NOMO-1 treated with dmso at 0.1 percent for 144 hours (cell line): ENCODE results near the gene CXXC5.
"Not testable (repeated sequence)": the region's sequence is repeated elsewhere in the genome, so short reads cannot be mapped to it uniquely, and the experiment has no call there.

Source experiments
- DNase-seq: peaks from one replicate; lab custom pipeline; 2025; ENCODE audit not compliant: unreplicated experiment; lab: John Stamatoyannopoulos, UW

The CXXC5 gene

DNA sequence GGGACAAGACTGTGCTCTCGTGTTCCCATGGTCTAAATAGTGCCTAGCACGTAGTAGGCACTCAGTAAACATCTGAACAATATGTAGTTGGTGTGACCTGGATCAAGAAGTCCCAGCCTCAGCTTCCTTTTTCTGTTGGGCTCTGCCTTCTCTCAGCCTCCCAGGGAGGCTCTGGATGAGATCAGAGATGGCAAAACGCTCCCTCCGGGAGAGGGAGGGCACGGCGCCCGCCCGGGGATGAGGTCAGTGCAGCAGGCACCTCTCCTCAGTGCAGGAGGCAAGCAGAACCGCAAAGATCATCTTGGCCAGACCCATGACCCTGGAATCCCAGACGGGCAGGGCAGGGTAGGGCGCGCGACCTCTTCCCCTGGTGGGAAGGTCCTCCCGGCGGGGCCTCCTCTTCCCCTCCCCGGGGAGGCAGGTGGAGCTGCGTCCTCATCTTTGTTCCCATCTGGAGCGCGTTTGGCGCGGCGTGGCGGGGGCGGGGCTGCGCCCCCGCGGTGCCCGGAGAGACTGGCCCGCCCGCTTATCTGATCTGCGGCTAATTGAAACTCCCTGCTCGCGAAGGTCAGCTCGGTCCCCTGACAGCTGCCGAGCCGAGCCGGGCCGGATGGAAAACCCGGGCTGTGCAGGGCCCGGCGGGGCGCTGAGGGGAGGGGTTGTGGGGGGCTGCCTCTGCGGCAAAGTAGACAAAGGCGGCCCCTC is 60.9 kb downstream of the CXXC5 start:
- no peak for DNase-seq

- DNase-seq = no peak
These were observed 61.6 kb downstream of the CXXC5 start for GRCh38 chr5:139709582-139710318.

DNA sequence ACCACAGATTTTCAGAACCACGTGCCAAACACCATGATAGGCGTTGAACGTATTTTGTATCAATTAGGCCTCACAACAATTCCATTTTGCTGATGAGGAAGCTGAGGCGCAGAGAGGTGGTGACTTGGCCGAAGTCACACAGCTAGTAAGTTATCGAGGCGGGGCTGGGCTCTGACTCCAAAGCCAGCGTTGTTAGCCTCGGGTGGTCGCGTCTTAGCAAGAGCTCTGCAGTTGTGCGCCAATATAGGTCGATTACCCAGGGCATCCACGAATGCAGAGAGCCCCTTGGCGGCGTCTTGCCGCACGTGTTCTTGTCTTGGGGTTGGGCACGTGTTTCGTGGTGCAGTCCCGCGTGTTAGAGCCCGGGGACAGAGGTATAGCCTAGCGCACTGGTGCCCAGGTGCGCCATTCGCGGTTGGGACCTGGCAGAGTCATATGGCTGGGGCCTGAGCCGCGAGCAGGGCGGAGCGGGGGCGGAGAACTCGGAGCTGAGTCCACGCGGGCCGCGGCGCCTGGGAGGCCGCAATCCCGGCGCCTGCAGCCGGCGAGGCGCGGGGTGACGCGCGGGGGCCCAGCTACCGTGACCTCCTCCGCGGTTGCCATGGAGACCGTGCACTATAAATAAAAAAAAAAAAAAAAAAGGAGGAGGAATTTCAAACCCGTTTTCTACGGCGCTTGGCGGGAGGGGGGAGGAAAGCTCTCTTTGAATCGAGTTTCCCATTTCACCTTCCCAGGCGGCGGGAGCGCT is 62.3 kb downstream of the CXXC5 start:
- DNase-seq = no peak

- no peak for DNase-seq
These were observed 63.1 kb downstream of the CXXC5 start for GRCh38 chr5:139711067-139711905.

DNA sequence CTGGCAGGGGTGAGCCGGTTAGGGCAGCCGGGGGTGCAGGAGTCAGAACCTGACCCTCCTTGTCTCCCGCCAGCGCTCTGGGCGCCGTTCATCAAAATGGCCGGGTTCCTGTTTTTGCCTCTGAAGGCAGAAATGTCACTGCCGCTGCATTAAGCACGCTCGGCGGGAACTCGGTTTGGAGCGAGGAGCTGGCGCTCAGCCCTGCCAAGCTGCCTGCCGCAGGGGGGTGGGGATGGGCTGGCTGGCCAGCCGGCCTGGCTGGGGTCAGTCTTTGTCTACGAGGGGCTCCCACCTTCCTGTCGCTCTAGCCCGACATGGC is 63.7 kb downstream of the CXXC5 start:
- peak; percentile 27 for DNase-seq

- DNase-seq = no peak
These were observed 64.3 kb downstream of the CXXC5 start for GRCh38 chr5:139712412-139712811.

DNA sequence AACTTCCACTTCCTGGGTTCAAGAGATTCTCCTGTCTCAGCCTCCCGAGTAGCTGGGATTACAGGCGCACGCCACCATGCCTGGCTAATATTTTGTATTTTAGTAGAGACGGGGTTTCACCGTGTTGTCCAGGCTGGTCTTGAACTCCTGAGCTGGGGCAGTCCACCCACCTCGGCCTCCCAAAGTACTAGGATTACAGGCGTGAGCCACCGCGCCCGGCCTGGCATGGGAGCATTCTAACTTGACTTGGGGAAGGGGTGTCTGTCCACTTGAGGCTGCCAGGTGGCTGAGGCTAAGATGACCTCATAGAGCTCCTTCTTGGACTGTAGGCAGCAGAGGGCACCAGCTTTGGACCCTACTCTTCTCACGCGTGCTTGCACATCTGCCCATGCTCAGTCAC is 65.7 kb downstream of the CXXC5 start:
- not testable (repeated sequence) for DNase-seq

DNA sequence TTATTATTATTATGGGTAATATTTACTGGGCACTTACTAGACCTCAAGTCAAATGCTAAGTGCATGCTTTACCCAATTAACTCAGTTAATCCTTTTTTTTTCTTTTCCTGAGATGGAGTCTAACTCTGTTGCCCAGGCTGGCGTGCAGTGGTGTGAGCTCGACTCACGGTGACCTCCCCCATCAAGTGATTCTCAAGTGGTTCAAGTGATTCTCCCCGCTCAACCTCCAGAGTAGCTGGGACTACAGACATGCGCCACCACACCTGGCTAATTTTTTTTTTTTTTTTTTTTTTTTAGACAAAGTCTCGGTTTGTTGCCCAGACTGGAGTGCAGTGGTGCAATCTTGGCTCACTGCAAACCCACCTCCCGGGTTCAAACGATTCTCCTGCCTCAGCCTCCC is 69.1 kb downstream of the CXXC5 start:
- no peak for DNase-seq

DNA sequence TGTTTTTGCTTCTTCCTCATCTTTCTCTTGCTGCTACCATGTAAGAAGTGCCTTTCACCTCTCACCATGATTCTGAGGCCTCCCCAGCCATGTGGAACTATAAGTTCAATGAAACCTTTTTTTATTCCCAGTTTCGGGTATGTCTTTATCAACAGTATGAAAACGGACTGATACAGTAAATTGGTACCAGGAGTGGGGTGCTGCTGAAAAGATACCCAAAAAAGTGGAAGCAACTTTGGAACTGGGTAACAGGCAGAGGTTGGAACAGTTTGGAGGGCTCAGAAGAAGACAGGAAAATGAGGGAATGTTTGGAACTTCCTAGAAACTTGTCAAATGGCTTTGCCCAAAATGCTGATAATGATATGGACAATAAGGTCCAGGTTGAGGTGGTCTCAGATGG is 70.3 kb downstream of the CXXC5 start:
- not testable (repeated sequence) for DNase-seq

GRCh38 chr5:139719970-139720369 is 71.8 kb downstream of the CXXC5 start:
- DNase-seq = not testable (repeated sequence)

- DNase-seq = no peak
These were observed 75.9 kb downstream of the CXXC5 start for GRCh38 chr5:139723986-139724587.

GRCh38 chr5:139725073-139725830 is 77.1 kb downstream of the CXXC5 start:
- no peak for DNase-seq

- DNase-seq = no peak
These were observed 78.1 kb downstream of the CXXC5 start for GRCh38 chr5:139726248-139726647.

- DNase-seq = not testable (repeated sequence)
These were observed 79.5 kb downstream of the CXXC5 start for GRCh38 chr5:139727615-139728014.

GRCh38 chr5:139731281-139731680 is 83.1 kb downstream of the CXXC5 start:
- no peak for DNase-seq

DNA sequence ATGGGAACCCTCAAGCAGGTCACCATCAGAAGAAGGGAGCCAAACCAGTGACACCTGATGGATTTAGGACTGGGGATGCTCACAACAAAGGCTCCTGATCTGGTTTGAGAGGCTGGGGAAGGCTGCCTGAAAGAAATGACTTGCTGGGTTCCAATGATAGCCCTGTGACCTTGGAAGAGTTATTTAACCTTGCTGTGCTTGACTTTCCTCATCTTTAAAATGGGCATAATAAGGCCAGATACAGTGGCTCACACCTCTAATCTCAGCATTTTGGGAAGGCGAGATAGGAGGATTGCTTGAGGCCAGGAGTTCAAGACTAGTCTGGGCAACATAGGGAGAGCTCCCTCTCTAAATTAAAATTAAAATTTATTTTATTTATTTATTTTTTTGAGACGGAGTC is 83.9 kb downstream of the CXXC5 start:
- no peak for DNase-seq

- no peak for DNase-seq
These were observed 85.0 kb downstream of the CXXC5 start for GRCh38 chr5:139733010-139733688.
